HUES6 (cell line): Measurements from ENCODE around the gene TSC2.
"Not testable (repeated sequence)": the region's sequence is repeated elsewhere in the genome, so short reads cannot be mapped to it uniquely, and the experiment has no call there.

ENCODE experiments used
- H3K27ac ChIP-seq: 2 replicates; pipeline ENCODE4 v1.7.0; 2013; ENCODE audit warnings: low read depth, mild to moderate bottlenecking, low read length, inconsistent platforms
- H3K27me3 ChIP-seq: 2 replicates; pipeline ENCODE4 v1.6.1; 2013; ENCODE audit warnings: low read length; ENCODE audit not compliant: control insufficient read depth, insufficient read depth
- H3K36me3 ChIP-seq: 2 replicates; pipeline ENCODE4 v1.6.1; 2013; ENCODE audit warnings: low read length; ENCODE audit not compliant: control insufficient read depth, insufficient read depth
- H3K4me1 ChIP-seq: 2 replicates; pipeline ENCODE4 v1.6.1; 2013; ENCODE audit warnings: low read length; ENCODE audit not compliant: control insufficient read depth, insufficient read depth
- H3K4me3 ChIP-seq: 2 replicates; pipeline ENCODE4 v1.5.1; 2013; ENCODE audit warnings: low read depth, low read length
- H3K9ac ChIP-seq: one replicate; pipeline ENCODE4 v1.6.1; 2013; ENCODE audit warnings: mild to moderate bottlenecking, low read length
- H3K9me3 ChIP-seq: 2 replicates; pipeline ENCODE4 v1.6.1; 2013; ENCODE audit warnings: low read depth, low read length; ENCODE audit not compliant: control insufficient read depth, insufficient read depth

Gene TSC2

DNA sequence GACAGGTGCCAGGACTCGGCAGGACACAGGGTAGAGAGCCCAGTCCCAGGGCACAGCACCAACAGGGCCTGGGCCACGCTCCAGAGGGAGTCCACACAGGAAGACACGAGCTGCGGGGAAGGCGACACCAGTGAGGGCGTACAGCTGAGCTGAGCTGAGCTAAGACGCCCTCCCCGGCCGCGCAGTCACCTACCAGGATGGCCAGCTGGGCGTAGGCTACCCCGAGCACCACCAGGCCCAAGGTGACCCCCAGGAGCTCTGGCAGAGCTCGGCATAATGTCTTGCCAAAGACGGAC, 42.6 kb downstream of the TSC2 start:
- Histone ChIP-seq H3K27ac (no peak overlapping the region), H3K9ac (no peak overlapping the region), H3K4me3 (peak overlapping the region; percentile 57), H3K27me3 (no peaks in the 10 kb centered on the region), H3K4me1 (peaks cover 18% of the 10 kb centered on the region), H3K9me3 (no peaks in the 10 kb centered on the region), H3K36me3 (peaks cover 69% of the 10 kb centered on the region)

DNA sequence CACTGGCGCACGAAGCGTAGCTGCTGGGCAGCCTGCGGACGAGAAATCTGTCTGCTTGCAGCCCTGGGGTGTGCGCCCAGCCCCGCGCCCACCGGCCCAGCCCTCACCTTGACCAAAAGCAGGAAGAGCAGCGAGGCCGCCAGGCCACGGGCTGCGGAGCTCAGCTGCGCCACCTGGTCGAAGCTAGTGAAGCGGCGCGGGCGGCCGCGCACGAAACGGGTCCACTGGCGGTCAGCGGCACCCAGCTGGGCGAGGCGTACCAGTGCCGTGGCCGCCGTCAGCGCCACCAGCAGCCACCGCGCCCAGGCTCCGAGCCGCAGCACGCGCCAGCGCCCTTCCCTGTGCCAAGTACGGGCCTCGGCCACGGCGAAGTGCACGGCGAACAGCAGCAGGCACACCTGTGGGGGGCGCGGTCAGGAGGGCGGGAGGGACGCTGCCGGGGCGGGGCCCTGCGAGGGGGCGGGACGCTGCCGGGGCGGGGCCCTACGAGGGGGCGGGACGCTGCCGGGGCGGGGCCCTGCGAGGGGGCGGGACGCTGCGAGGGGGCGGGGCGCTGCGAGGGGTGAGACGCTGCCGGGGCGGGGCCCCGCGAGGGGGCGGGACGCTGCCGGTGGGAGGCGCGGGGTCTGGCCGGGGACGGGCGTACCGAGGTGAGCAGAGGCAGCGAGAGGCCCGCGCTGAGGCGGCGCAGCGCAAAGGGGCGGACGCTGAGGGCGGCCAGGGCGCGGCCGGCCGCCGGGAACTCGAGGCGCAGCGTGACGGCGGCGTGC, 43.2 kb downstream of the TSC2 start:
- Histone ChIP-seq H3K4me3 (peak overlapping the region; percentile 63), H3K4me1 (peaks cover 18% of the 10 kb centered on the region), H3K27ac (no peak overlapping the region), H3K27me3 (no peaks in the 10 kb centered on the region), H3K9ac (peak overlapping the region; percentile 58), H3K9me3 (no peaks in the 10 kb centered on the region), H3K36me3 (peaks cover 72% of the 10 kb centered on the region)

DNA sequence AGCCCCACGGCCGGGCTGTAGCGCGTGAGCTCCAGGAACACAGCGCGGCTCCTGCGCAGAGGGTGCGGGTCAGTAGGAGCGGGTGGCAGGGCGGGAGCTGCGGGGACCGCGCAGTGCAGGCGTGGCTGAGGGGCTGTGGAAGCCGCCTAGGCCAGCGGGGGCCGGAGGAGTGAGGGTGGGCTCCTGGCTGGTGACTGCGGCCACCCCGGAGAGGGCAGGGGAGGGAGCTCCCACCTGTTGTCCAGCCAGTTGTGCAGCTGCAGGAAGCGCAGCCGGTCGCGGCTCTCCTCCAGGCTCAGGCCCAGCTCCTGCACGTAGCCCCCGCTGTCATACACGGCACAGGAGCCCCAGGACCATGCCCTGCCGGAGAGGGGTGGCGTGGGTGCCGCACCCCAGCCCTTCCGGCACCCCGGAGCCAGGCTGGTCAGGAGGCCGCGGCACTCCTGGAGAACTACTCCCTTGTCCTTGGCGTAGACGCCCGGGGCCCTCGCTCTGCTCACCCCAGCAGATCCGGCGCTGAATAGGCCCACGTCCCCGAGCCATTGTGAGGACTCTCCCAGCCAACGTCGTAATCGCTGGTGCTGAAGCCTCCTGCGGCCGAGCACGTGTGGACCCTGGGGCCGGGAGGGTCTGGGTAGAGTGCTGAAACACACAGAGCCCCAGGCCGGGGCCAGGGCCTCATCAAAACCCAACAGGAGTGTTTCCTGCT, 43.9 kb downstream of the TSC2 start:
- Histone ChIP-seq H3K9ac (peak overlapping the region; percentile 58), H3K27me3 (no peaks in the 10 kb centered on the region), H3K27ac (no peak overlapping the region), H3K4me3 (peak overlapping the region; percentile 63), H3K36me3 (peaks cover 69% of the 10 kb centered on the region), H3K4me1 (peaks cover 18% of the 10 kb centered on the region), H3K9me3 (no peaks in the 10 kb centered on the region)

DNA sequence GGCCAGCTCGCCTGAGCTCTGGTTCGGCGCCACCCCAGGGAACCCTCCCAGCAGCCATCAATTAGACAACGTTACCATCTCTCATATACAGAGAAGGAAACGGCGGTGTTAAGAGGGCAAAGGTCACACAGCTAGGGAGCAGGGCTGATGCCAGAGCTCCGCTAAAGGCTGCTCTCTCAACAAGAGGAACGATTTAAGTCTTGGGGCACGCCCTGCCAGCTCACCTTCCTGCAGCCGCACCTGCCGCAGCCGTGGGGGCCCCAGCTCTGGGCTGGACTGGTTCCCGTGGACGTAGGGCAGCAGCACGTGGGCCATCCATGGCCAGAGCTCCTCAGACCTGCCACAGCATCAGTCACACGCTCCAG, 44.5 kb downstream of the TSC2 start:
- peaks cover 70% of the 10 kb centered on the region for H3K36me3 ChIP-seq
- no peak overlapping the region for H3K9ac ChIP-seq
- H3K27me3 ChIP-seq, result no peaks in the 10 kb centered on the region
- H3K4me1 ChIP-seq, result peaks cover 18% of the 10 kb centered on the region
- H3K4me3 ChIP-seq, result no peak overlapping the region
- no peak overlapping the region for H3K27ac ChIP-seq
- no peaks in the 10 kb centered on the region for H3K9me3 ChIP-seq

- no peaks in the 10 kb centered on the region for H3K27me3 ChIP-seq
- no peak overlapping the region for H3K9ac ChIP-seq
- H3K27ac ChIP-seq, result no peak overlapping the region
- no peaks in the 10 kb centered on the region for H3K9me3 ChIP-seq
- H3K4me3 ChIP-seq, result no peak overlapping the region
- H3K4me1 ChIP-seq, result peaks cover 18% of the 10 kb centered on the region
- peaks cover 74% of the 10 kb centered on the region for H3K36me3 ChIP-seq
Observed at GRCh38 chr16:2092866-2093265, 45.1 kb downstream of the TSC2 start.

DNA sequence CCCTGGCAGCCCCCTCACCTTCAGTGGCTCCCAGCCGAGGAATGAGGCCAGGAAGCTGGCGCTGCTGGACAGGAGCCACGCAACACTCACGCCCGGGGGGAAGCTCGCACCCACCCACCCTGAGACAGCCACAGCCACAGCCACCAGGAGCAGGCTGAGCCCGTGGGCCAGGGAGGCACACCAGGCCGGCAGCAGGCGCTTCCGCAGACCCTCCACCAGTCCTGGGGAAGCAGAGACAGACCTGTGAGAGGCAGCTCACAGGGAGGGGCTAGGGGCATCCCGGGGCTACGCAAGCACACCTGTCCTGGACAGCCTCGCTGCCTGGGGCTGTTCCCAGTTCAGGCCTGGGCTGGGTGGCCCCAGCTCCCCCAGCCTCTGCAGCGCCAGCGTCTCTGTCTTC, 46.0 kb downstream of the TSC2 start:
- Histone ChIP-seq H3K36me3 (peaks cover 65% of the 10 kb centered on the region), H3K27ac (no peak overlapping the region), H3K27me3 (no peaks in the 10 kb centered on the region), H3K9ac (no peak overlapping the region), H3K4me1 (peaks cover 18% of the 10 kb centered on the region), H3K9me3 (no peaks in the 10 kb centered on the region), H3K4me3 (no peak overlapping the region)

- Histone ChIP-seq H3K4me1 (peaks cover 17% of the 10 kb centered on the region), H3K27me3 (no peaks in the 10 kb centered on the region), H3K9me3 (no peaks in the 10 kb centered on the region), H3K27ac (no peak overlapping the region), H3K4me3 (no peak overlapping the region), H3K9ac (no peak overlapping the region), H3K36me3 (peaks cover 62% of the 10 kb centered on the region)
Observed at GRCh38 chr16:2095315-2095853, 47.6 kb downstream of the TSC2 start.

GRCh38 chr16:2095918-2096582, 48.3 kb downstream of the TSC2 start:
- Histone ChIP-seq H3K9ac (no peak overlapping the region), H3K4me3 (no peak overlapping the region), H3K9me3 (no peaks in the 10 kb centered on the region), H3K27me3 (no peaks in the 10 kb centered on the region), H3K36me3 (peaks cover 64% of the 10 kb centered on the region), H3K27ac (no peak overlapping the region), H3K4me1 (peaks cover 14% of the 10 kb centered on the region)

GRCh38 chr16:2096853-2097595, 49.2 kb downstream of the TSC2 start:
- Histone ChIP-seq H3K27ac (no peak overlapping the region), H3K4me3 (no peak overlapping the region), H3K36me3 (peaks cover 70% of the 10 kb centered on the region), H3K4me1 (peaks cover 7% of the 10 kb centered on the region), H3K27me3 (no peaks in the 10 kb centered on the region), H3K9me3 (no peaks in the 10 kb centered on the region), H3K9ac (no peak overlapping the region)

DNA sequence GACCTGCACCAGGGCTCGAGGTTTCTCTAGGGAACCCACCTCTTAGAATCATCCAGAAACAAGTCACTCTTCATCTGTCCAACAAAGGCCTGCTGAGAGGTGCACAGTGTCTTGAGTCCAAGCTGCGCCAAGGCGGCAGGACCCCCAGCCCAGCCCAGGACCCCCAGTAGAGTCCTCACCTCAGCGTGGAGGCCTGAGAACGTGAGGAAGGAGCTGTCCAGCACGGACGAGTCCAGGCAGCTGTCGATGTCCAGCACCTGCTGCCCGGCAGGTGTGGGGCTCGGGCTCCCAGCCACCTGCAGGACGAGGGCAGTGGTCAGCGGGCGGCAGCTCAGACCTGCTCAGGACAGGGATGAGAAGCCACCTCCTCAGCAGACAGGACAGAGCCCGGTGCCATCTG, 49.9 kb downstream of the TSC2 start:
- not testable (repeated sequence) for H3K27ac ChIP-seq, H3K4me3 ChIP-seq, H3K27me3 ChIP-seq, H3K9ac ChIP-seq, H3K9me3 ChIP-seq, H3K4me1 ChIP-seq
- H3K36me3 ChIP-seq, result peaks cover 71% of the 10 kb centered on the region
